ENCODE data around the gene SLC22A23.

Gene SLC22A23

GRCh38 chr6:3426927-3427686 is 29.7 kb downstream of the SLC22A23 start:
- Mint-ChIP-seq H3K36me3 (ENCODE audit: low read depth) (no peaks in the 10 kb centered on the region), H3K27me3 (peaks cover 43% of the 10 kb centered on the region), H3K27ac (no peak overlapping the region), H3K4me1 (ENCODE audit: low read depth) (no peaks in the 10 kb centered on the region), H3K9me3 (no peaks in the 10 kb centered on the region), H3K4me3 (no peak overlapping the region)
- intact Hi-C loops (cut with micrococcal nuclease): no loop called here

GRCh38 chr6:3426091-3426926 is 30.5 kb downstream of the SLC22A23 start:
- H3K4me3 Mint-ChIP-seq: no peak overlapping the region
- no peaks in the 10 kb centered on the region for H3K36me3 Mint-ChIP-seq (ENCODE audit: low read depth)
- no peak overlapping the region for H3K27ac Mint-ChIP-seq
- no peaks in the 10 kb centered on the region for H3K4me1 Mint-ChIP-seq (ENCODE audit: low read depth)
- H3K27me3 Mint-ChIP-seq: peaks cover 47% of the 10 kb centered on the region
- intact Hi-C loops (cut with micrococcal nuclease): no loop called here
- no peaks in the 10 kb centered on the region for H3K9me3 Mint-ChIP-seq

- no peak overlapping the region for H3K27ac Mint-ChIP-seq
- no peak overlapping the region for H3K4me3 Mint-ChIP-seq
- no peaks in the 10 kb centered on the region for H3K36me3 Mint-ChIP-seq (ENCODE audit: low read depth)
- H3K4me1 Mint-ChIP-seq (ENCODE audit: low read depth): no peaks in the 10 kb centered on the region
- intact Hi-C loops (cut with micrococcal nuclease): no loop called here
- peaks cover 49% of the 10 kb centered on the region for H3K27me3 Mint-ChIP-seq
- H3K9me3 Mint-ChIP-seq: no peaks in the 10 kb centered on the region
Measured at GRCh38 chr6:3425574-3425973, 31.3 kb downstream of the SLC22A23 start.

GRCh38 chr6:3424185-3424927 is 32.5 kb downstream of the SLC22A23 start:
- H3K4me3 Mint-ChIP-seq: no peak overlapping the region
- no peaks in the 10 kb centered on the region for H3K9me3 Mint-ChIP-seq
- H3K27me3 Mint-ChIP-seq: peaks cover 56% of the 10 kb centered on the region
- H3K27ac Mint-ChIP-seq: no peak overlapping the region
- intact Hi-C loops (cut with micrococcal nuclease): no loop called here
- H3K4me1 Mint-ChIP-seq (ENCODE audit: low read depth): no peaks in the 10 kb centered on the region
- no peaks in the 10 kb centered on the region for H3K36me3 Mint-ChIP-seq (ENCODE audit: low read depth)

GRCh38 chr6:3423439-3424184 is 33.2 kb downstream of the SLC22A23 start:
- Mint-ChIP-seq H3K27ac (no peak overlapping the region), H3K27me3 (peaks cover 58% of the 10 kb centered on the region), H3K9me3 (no peaks in the 10 kb centered on the region), H3K4me1 (ENCODE audit: low read depth) (no peaks in the 10 kb centered on the region), H3K36me3 (ENCODE audit: low read depth) (no peaks in the 10 kb centered on the region), H3K4me3 (no peak overlapping the region)
- intact Hi-C loops (cut with micrococcal nuclease): no loop called here

GRCh38 chr6:3422435-3423070 is 34.3 kb downstream of the SLC22A23 start:
- Mint-ChIP-seq H3K4me1 (ENCODE audit: low read depth) (no peaks in the 10 kb centered on the region), H3K4me3 (no peak overlapping the region), H3K27ac (no peak overlapping the region), H3K36me3 (ENCODE audit: low read depth) (no peaks in the 10 kb centered on the region), H3K27me3 (peaks cover 55% of the 10 kb centered on the region), H3K9me3 (no peaks in the 10 kb centered on the region)
- intact Hi-C loops (cut with micrococcal nuclease): no loop called here

- no peak overlapping the region for H3K27ac Mint-ChIP-seq
Measured at GRCh38 chr6:3421791-3422434, 34.9 kb downstream of the SLC22A23 start.

GRCh38 chr6:3421143-3421542 is 35.7 kb downstream of the SLC22A23 start:
- Mint-ChIP-seq H3K4me1 (ENCODE audit: low read depth) (no peaks in the 10 kb centered on the region), H3K27ac (no peak overlapping the region), H3K9me3 (no peaks in the 10 kb centered on the region), H3K4me3 (no peak overlapping the region), H3K27me3 (peaks cover 48% of the 10 kb centered on the region), H3K36me3 (ENCODE audit: low read depth) (no peaks in the 10 kb centered on the region)
- intact Hi-C loops (cut with micrococcal nuclease): no loop called here

More at GRCh38 chr6:3421791-3422434, 34.9 kb downstream of the SLC22A23 start:
- Mint-ChIP-seq H3K4me1 (ENCODE audit: low read depth) (no peaks in the 10 kb centered on the region), H3K9me3 (no peaks in the 10 kb centered on the region), H3K4me3 (no peak overlapping the region), H3K36me3 (ENCODE audit: low read depth) (no peaks in the 10 kb centered on the region), H3K27me3 (peaks cover 54% of the 10 kb centered on the region)
- intact Hi-C loops (cut with micrococcal nuclease): no loop called here

GRCh38 chr6:3419624-3420272 is 37.1 kb downstream of the SLC22A23 start:
- H3K36me3 Mint-ChIP-seq (ENCODE audit: low read depth): no peaks in the 10 kb centered on the region

GRCh38 chr6:3418496-3419060 is 38.3 kb downstream of the SLC22A23 start:
- Mint-ChIP-seq H3K27me3 (peaks cover 46% of the 10 kb centered on the region), H3K27ac (no peak overlapping the region), H3K9me3 (no peaks in the 10 kb centered on the region), H3K4me1 (ENCODE audit: low read depth) (no peaks in the 10 kb centered on the region), H3K4me3 (no peak overlapping the region), H3K36me3 (ENCODE audit: low read depth) (no peaks in the 10 kb centered on the region)
- intact Hi-C loops (cut with micrococcal nuclease): no loop called here

More at GRCh38 chr6:3419624-3420272, 37.1 kb downstream of the SLC22A23 start:
- intact Hi-C loops (cut with micrococcal nuclease): no loop called here
- Mint-ChIP-seq H3K27me3 (peaks cover 50% of the 10 kb centered on the region), H3K27ac (no peak overlapping the region), H3K4me3 (no peak overlapping the region), H3K9me3 (no peaks in the 10 kb centered on the region), H3K4me1 (ENCODE audit: low read depth) (no peaks in the 10 kb centered on the region)

- no peaks in the 10 kb centered on the region for H3K36me3 Mint-ChIP-seq (ENCODE audit: low read depth)
Measured at GRCh38 chr6:3417473-3417872, 39.4 kb downstream of the SLC22A23 start.

GRCh38 chr6:3415490-3415889 is 41.4 kb downstream of the SLC22A23 start:
- Mint-ChIP-seq H3K4me1 (ENCODE audit: low read depth) (peaks cover 8% of the 10 kb centered on the region), H3K27ac (no peak overlapping the region), H3K36me3 (ENCODE audit: low read depth) (no peaks in the 10 kb centered on the region), H3K27me3 (peaks cover 30% of the 10 kb centered on the region), H3K4me3 (no peak overlapping the region), H3K9me3 (no peaks in the 10 kb centered on the region)
- intact Hi-C loops (cut with micrococcal nuclease): no loop called here

More at GRCh38 chr6:3417473-3417872, 39.4 kb downstream of the SLC22A23 start:
- Mint-ChIP-seq H3K27ac (no peak overlapping the region), H3K27me3 (peaks cover 41% of the 10 kb centered on the region), H3K9me3 (no peaks in the 10 kb centered on the region), H3K4me3 (no peak overlapping the region), H3K4me1 (ENCODE audit: low read depth) (peaks cover 8% of the 10 kb centered on the region)
- intact Hi-C loops (cut with micrococcal nuclease): no loop called here
